Inflammatory macrophage treated with lipopolysaccharide for 1 hour (primary cell): ENCODE measurements around the gene ABHD16A.
A peak's percentile ranks its signal among the peaks of the same experiment; 100 is the strongest.
"Not testable (repeated sequence)": the region's sequence is repeated elsewhere in the genome, so short reads cannot be mapped to it uniquely, and the experiment has no call there.

ENCODE experiments used
- DNase-seq, 2 donors: peaks; one replicate each; pipeline ENCODE4 v3.0.0-alpha.2; 2020 to 2022

The ABHD16A gene

DNA sequence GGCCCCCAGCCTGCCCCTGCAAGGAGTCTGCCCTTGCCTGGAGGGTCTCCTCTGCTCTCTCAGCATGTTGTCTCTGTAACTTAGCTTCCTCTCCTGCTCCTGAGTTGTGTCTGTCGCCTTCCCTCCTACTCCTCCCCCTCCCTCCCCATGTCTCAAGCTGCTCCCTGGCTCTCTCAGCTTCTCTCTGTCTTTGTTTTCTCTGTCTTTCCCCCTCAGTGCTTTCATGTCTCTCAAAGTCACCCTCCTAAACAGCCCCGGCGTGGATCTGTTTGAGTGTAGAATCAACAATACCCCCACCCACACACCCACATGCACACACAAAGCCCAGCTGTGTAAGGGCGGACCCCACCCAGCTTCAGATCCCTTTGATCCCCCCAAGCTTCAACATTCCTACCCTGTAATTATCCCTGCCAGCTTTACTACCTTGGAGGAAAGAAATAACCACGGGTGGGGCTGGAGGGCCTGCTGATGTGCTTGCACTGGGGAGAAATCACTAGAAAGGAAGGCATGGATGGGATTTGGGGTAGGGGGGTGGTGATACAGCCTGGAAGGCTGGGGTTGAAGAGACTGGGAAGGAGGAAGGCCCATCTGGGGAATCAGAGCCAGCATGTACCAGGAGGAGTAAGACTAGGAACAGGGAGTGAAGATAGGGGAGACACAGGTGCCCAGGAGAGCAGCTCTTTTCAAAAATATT, 11.0 kb upstream of the ABHD16A start:
- no peak for DNase-seq

- DNase-seq, result no peak
Measured at GRCh38 chr6:31713465-31713864, 10.3 kb upstream of the ABHD16A start.

DNA sequence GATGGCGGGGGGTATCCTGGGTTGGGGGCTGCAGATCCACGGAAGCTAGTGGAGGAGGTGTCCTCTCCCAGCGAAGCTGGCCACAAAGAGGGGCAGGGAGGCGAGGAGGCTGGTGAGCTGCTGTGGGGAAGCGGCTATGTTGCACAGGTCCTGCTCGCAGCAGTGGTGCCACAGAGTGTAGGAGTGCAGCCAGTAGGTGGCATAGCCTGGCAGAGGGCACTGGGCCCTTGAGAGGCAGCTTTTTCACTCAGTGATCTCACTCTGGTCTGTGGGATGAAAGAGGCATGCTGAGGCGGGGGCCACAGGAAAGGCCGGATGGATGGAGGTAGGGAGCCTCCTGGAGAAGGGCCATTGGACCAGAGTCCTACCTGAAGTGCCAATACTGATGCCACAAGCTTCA, 9.2 kb upstream of the ABHD16A start:
- no peak for DNase-seq

- DNase-seq, result peak; percentile 30 to 32
Measured at GRCh38 chr6:31711233-31711632, 8.1 kb upstream of the ABHD16A start.

GRCh38 chr6:31710523-31711219, 7.5 kb upstream of the ABHD16A start:
- DNase-seq, result no peak

- not testable (repeated sequence) for DNase-seq
Measured at GRCh38 chr6:31709157-31709556, 6.0 kb upstream of the ABHD16A start.

- no peak for DNase-seq
Measured at GRCh38 chr6:31708224-31708623, 5.1 kb upstream of the ABHD16A start.

- DNase-seq, result no peak
Measured at GRCh38 chr6:31707701-31708100, 4.6 kb upstream of the ABHD16A start.

DNA sequence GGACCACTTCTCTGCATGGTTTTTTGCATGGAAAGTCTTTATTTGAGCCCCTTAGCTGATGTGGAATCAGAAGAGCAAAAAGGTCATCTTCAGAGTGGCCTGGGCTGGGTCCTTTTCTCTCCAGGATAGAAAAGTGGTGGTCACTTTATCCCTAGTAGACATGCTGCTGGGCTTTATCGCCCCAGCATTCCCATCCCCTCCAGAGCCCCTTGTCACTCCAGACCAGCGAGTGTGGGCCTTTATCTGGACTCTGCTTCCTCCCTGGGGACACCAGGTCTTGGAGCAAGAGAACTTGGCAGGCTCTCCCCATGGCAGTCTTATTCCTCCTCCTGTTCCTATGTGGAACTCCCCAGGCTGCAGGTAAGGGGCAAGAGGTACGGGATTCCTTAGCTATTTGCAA, 3.5 kb upstream of the ABHD16A start, which contains the start of gene LY6G6F:
TSS of gene LY6G6F (plus strand) at position 268 of the 400 bp plus-strand sequence. CDS start at position 309, 41 bp downstream.
- no peak for DNase-seq

DNA sequence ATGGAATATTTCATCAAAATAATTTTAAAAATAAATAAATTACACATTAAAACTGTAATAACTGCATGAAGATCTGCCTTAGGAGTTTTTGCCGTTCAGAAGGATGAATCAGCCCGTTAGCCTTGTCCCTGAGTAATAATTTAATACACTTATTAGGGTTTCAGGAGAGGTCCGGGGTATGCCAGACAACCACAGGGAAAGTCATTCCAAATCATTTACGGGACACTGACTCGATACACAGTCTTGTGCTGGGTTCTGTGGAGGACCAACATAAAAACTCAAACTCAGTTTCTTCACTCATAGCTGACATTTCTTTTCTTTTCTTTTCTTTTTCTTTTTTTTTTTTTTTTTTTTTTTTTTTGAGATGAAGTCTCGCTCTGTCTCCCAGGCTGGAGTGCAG, 2.8 kb upstream of the ABHD16A start:
- DNase-seq, result no peak

- DNase-seq, result no peak
Measured at GRCh38 chr6:31702405-31702818, 712 bp downstream of the ABHD16A start.

DNA sequence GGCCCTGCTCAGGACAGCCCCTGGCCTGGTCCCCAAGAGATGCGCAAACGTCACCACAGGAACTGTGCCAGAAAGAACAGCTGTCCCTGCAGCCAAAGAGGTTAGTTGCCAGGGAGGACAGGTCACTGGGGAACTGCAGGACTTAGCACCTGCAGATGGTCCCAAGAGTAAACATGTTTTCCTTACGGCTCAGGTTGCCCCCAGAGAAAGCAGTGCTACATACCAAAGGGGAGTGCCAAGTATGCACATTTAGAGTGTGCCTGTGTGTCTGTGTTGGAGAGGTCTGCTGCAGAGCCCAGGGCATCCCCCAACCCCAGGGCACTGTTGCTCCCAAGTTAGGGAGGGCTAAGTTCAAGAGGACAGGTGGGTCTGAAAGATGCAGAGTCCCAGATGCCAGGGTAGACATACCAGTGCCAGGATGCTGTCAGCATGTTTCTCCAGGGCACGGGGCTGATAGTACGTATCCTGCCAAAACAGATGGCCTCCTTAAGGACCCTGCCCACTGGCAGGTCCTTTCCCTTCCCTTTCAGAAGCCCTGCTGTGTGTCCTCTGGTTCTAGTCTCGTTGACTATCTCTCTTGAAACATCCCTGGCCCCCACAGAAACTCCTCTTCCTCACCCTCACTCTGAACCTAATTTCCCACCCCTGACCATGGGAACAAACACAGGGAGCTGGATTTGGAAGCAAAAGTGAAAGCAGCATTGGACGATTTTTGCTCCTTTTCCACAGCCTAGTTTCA, 1.3 kb downstream of the ABHD16A start:
- peak in 1 of 2 donors; percentile 32 for DNase-seq

- DNase-seq, result no peak
Measured at GRCh38 chr6:31700740-31701401, 2.3 kb downstream of the ABHD16A start.

- no peak for DNase-seq
Measured at GRCh38 chr6:31697555-31697954, 5.6 kb downstream of the ABHD16A start.

- DNase-seq, result no peak
Measured at GRCh38 chr6:31693535-31693934, 9.6 kb downstream of the ABHD16A start.

- DNase-seq, result no peak
Measured at GRCh38 chr6:31692886-31693285, 10.2 kb downstream of the ABHD16A start.

- no peak for DNase-seq
Measured at GRCh38 chr6:31692353-31692752, 10.8 kb downstream of the ABHD16A start.

DNA sequence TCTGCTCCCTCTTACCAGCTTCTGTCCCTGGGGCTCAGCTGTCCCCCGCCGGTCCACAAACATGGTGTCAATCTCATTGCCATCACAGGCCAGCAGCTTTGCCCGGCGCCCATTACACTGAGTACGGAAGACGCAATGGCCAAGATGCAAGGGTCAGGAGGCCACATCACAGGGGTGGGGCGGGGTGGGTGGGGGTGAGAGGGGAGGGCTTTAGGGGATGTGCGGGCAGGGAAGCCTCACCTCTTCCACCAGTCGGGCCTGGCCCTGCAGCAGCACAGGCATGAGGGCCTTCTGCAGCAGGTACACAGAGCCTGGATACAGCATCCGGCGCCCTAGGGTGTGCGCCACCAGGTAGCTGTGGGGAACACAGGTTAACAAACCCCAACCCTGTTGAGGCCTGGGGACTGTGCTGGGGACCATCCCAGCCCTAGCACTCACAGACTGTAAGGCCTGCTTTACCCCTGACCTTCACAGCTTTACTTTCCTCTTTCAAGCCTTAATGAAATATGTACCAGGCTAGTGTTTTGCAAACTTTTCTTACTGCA, 11.5 kb downstream of the ABHD16A start:
- no peak for DNase-seq

- no peak for DNase-seq
Measured at GRCh38 chr6:31691078-31691463, 12.1 kb downstream of the ABHD16A start.

GRCh38 chr6:31690231-31691077, 12.7 kb downstream of the ABHD16A start:
- peak in 1 of 2 donors; percentile 50 for DNase-seq

DNA sequence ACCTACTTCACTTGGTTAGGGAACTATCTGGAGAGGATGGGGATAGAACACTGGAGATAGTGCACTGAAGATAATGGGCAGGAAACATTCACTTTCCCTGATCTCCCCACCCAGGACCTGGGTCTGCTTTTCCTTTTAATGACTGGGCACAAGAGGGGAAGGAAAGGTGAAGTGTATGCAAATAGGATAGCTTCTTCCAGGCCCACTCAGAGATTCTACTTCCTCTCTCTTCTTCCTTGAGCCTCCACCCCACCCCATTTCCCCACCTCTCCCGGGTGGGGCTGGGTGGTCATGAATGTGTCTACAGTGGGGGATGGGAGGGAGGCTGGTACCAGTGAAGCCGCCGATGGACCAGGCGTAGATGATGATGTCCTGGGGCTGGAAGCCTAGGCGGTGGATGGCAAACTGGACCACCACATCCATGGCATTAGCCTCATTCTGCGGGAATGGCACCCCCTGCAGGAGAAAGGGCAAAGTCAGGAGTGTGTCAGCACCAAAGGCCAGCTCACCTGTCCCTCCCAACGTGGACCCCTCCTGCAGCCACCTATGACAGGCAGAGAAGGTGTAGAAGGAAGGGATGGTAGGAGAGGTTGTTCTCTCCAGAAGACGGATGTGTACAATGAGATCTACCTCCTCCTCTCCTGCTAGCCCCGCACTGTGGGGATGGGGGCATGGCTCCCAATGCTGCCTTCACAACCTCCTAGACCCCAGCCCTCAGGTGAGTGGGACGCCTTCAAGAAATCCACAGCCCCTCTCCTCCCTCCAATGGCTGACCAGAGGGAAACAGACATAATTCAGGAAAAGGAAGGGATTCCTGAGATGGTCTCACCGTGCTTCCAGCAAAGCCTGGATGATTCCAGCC, 13.6 kb downstream of the ABHD16A start:
- no peak for DNase-seq
